CD4-positive, alpha-beta T cell treated with Interleukin-1 beta for 1 hour (primary cell): ENCODE results near the gene ZSCAN2.
"Not testable (repeated sequence)": the region's sequence is repeated elsewhere in the genome, so short reads cannot be mapped to it uniquely, and the experiment has no call there.

Experiments used
- DNase-seq, 2 donors: peaks; one replicate each; pipeline ENCODE4 v3.0.0-alpha.2; 2020 to 2022

ZSCAN2 gene

GRCh38 chr15:84600687-84601554 lies at the start of gene ZSCAN2:
Gene ZSCAN2, plus strand, starts transcription at chr15:84601009. Its CDS starts 2,919 bp downstream, at chr15:84603928.
- peak; percentile 90 to 92 for DNase-seq

DNA sequence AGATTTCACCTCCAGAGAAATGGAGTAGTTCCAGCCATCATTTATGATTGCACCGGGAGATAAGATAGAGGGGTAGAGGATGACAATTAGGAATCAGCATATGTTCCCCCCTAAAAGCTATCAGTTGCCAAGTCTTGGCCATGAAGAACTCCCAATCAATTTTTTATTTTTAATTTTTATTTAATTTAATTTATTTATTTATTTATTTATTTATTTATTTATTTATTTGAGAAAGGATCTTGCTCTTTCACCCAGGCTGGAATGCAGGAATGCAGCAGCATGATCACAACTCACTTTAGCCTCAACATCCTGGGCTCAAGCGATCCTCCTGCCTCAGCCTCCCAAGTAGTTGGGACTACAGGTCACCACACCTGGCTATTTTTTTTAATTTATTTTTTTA lies 49.2 kb upstream of the ZSCAN2 start:
- DNase-seq: not testable (repeated sequence)

GRCh38 chr15:84552896-84553295 lies 47.9 kb upstream of the ZSCAN2 start:
- no peak for DNase-seq

GRCh38 chr15:84556690-84557089 lies 44.1 kb upstream of the ZSCAN2 start:
- DNase-seq: not testable (repeated sequence)

DNA sequence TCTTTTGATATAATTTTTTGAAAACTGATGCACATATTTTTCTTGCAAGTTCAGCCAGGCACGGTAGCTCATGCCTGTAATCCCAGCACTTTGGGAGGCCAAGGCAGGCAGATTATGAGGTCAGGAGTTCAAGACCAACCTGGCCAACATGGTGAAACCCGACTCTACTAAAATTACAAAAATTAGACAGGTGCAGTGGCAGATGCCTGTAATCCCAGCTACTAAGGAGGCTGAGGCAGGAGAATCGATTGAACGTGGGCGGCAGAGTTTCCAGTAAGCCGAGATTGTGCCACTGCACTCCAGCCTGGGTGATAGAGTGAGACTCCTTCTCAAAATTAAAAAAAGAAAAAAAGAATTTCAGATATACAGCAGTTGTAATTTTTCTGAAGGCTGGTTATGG lies 32.8 kb upstream of the ZSCAN2 start:
- DNase-seq: not testable (repeated sequence)

- peak; percentile 40 to 43 for DNase-seq
Observed at GRCh38 chr15:84570164-84570735, 30.6 kb upstream of the ZSCAN2 start.

DNA sequence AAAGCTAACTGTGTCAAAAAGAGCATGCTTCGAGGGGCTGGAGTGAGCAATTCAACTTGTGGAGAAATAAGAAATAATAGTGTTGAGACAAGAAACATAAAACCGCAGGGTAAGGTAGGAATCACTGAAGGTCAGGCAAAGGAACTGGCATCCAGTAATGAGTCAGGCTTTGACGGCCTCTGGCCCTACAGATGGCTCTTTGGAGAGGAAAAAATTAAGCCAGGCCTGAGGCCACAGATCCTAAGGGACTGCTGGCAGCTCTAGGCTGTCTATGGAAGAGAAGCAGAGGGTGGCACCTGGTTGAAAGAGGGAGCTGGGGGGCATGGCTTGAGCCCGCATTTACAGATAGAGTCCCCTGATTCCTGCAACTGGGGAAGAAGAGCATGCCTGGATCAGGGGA lies 28.6 kb upstream of the ZSCAN2 start:
- no peak for DNase-seq

DNA sequence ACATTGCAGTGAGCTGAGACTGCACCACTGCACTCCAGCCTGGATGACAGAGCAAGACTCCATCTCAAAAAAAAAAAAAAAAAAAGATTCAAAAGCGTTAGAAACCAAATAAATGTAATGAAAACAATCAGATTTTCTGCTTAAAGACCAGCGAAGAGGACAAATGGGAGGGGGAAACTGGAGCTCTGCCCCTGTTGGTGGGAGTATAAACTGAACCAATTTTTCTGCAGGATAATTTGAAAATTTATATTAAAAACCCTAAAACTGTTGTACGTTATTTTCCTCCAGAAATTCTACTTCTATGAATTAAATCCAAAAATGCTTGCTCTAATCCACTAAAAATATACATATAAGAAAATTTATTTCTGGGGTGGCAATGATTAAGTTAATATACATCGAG lies 25.3 kb upstream of the ZSCAN2 start:
- no peak for DNase-seq

DNA sequence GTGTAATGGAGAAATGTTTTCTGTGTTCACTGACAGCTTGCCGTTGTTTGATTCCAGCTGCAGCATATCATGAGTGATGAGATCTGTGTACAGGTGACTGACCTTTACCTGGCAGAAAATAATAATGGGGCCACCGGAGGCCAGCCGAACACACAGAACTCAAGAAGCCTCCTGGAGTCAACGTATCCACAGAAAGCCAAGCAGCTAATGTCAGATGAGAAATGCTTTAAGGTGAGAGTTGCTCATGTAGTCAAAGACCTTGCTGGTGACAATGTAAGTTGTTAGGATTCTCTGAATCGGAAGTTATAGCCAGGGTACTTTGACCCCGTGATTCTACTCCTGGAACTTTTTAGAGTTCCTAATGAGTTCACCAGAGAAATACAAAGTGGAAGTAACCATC lies 22.9 kb upstream of the ZSCAN2 start:
- not testable (repeated sequence) for DNase-seq

DNA sequence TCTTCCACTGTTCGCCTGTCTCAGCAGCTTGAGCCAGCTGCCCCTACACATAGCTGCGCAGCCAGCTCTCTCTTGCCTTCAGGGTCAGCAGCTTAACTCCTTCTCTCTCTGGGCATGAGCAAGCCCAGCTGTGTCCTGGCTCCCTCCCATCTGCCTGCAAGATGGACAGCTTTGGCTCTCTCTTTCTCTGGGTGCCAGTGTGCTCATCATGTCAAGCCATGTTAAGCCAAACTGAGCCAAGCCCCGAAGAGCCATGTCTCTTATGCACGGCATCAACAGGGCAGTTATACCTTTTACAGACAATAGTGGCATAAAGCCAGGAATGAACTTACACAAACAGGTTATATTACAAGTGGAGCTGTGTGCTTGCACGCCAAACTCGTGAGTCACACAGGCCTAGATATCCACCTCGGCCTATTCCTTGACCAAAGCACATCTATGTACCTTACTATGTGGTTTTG lies 21.5 kb upstream of the ZSCAN2 start:
- not testable (repeated sequence) for DNase-seq

DNA sequence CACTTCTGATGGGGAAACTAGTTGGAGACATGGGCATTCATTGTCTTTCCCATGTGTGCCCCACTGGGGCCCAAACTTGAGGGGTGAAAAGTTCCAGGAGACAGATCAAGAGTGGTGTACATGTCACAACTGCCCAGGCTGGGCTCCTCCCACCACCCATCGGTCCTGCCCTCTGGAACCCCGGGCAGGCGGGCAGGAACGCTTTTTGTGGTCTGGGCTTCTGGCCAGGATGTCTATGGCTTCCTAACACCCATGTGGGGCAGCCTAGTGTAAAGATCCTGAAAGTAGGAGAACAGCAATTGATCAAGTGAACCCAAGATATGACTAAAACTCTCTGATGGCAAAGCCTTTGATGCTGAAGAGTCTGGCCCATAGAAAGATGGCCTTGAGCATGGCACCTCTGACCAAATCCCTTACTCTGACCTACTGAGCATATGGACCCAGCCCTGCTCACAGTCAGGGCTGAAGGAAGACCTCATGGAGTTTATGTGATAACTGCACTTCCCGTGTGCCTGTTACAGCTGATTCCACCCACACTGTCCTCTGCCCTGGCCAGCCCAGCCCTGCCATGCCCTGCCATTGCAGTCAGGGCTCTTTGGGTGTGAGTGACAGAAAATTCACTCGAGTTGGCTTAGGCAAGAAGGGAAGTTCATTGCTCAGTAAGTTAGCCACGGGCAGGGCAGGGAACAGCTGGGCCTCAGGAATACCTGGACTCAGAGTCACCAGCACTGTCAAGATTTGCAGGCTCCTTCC lies 19.0 kb upstream of the ZSCAN2 start:
- not testable (repeated sequence) for DNase-seq

DNA sequence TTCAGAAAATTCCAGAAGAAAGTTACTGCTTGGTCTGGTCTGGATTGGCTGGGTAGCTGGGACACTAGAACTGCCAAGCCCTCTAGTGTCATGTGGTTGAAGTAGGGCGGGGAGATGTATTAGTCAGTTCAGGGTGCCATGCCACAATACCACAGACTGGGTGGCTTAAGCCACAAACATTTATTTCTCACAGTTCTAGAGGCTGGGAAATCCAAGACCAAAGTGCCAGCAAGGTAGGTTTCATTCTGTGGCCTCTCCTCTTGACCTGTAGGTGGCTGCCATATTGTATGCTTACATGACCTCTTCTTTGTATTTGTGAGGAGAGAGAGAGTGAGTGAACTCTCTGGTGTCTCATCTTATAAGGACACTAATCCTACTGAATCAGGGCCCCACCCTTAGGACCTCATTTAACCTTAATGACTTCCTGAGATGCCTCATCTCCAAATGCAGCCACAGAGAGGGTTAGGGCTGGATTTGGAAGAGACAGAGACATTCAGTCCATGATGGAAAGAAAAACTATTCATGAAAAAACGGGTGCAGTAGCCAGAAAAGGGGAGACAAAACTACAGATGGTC lies 18.1 kb upstream of the ZSCAN2 start:
- no peak for DNase-seq

- DNase-seq: not testable (repeated sequence)
Observed at GRCh38 chr15:84583921-84584320, 16.9 kb upstream of the ZSCAN2 start.

DNA sequence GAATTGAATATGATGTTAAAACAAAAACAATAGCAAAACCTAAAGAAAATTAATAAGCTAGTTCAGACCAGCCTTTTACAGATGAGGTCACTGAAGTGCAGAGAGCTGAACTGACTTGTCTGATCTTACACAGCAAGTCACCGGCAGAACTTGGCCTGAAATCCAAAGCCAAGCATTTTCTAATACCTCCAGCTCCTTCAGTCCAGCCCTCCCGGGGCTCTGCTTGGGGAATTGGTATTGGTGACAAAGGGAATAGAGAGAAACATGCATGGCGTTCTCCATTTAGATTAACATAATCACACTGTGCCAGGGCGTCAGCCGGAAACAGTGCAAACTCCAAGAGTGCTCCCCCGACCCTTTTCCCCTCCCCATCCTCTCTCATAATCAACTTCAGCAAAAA lies 14.1 kb upstream of the ZSCAN2 start:
- no peak for DNase-seq

GRCh38 chr15:84588053-84588874 lies 12.5 kb upstream of the ZSCAN2 start:
- DNase-seq: peak; percentile 85

DNA sequence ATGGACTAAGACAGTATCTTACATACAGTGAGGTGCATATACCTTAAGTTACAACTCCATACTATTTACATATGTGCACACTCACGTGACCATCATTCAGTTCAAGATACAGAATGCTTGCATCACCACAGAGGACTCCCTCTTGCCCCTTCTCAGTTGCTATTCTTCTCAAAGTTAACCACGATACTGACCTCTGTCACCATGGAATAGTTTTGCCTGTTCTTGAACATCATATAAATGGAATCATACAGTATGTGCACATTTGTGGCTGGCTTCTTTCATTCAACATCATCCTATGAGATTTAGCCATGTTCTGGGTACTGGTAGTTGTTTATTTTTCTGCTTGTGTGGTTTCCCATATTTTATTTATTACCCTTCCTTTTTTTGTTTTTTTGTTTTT lies 10.4 kb upstream of the ZSCAN2 start:
- DNase-seq: no peak

DNA sequence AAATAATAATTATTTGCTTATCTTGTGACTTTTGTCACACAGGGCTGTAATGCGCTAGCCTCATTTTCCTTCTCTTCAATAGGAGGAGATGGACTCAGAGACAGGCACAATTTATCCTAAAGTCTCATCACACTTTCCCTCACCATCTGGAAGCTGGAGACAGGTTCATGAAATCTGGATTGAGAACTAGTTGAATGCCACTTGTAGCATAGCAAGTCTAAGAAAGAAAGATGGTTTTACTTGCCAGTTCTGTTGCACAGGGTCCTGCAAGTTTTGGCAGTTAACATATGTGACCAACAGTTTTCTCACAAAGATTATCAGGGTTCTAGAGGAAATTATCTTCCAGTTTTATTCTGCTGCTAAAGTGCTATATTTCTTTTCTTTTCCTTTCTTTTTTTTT lies 9.0 kb upstream of the ZSCAN2 start:
- DNase-seq: no peak

DNA sequence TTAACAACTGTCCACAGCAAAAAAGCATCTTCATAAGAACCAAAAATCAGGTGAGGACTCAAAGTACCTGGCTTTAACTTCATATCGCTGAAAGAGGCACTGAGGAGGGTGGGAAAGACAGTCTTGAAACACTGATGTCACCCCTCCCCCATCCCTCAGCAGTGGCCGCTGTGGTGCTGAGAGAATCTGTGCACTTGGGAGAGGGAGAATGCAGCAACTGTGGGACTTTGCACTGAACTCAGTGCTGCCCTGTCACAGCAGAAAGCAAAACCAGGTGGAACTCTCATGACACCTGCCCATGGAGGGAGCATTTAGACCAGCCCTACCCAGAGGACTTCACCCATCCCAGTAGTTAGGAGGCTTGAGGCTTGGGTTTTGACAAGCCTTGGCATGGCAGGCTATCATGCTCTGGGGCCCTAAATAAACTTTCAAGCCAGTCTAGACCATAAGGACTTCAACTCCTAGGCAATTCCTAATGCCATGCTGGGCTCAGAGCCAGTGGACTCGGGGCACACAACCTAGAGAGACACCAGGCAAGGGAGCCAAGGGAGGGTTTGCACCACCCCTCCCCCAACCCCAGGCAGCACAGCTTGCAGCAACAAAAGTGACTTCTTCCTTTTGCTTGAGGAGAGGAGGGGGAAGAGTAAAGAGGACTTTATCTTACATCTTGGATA lies 6.1 kb upstream of the ZSCAN2 start:
- no peak for DNase-seq

GRCh38 chr15:84595660-84596059 lies 5.1 kb upstream of the ZSCAN2 start:
- DNase-seq: peak in 1 of 2 donors; percentile 11

- no peak for DNase-seq
Observed at GRCh38 chr15:84597296-84597695, 3.5 kb upstream of the ZSCAN2 start.

DNA sequence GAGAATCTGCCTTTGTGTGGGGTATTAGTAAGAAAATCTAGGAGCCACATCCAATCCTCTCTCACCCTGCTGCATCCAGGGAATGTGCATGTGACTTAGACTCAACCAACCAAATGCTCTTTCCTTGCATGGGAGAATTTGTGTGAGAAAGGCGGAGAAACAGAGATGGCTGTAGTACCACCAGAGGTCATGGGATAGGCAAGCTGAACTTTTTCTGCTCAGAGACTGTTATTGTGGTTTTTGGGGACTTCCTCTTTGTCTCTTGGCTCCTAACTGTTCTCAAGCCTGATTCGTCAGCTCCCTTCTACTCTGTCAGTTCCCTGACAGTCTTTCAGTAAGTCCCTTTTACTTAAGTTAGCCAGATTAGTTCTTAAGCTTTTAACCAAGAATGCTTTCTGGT lies 2.6 kb upstream of the ZSCAN2 start:
- DNase-seq: peak; percentile 48 to 65

DNA sequence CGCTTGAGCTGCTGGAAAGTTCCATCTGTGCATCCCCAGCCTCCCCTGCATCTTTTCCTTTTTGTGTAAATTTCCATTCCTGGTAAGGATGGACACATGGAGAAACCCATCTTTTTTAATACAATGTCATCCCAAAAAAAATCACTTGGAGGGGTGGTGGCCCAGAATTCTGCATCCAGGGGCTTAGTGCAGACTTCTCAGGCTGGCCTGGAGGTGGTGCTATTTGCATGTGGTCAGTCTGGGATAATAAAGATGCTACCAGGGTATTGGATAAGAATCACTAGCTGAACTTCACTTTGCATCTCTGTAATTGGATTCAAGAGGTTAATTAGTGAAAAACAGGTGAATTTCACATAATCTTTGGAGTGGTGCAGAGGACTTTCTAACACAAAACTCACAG lies 1.8 kb upstream of the ZSCAN2 start:
- DNase-seq: peak in 1 of 2 donors; percentile 25
